WTC11 (cell line): ENCODE results near the gene CLRN3. TPM values are rescaled to one million over a fixed set of nuclear protein-coding genes. Genes with fewer than 3 reads are reported as not detected.

Experiments used
- ATAC-seq: fragments of 200-7000 bp; cut with Tn5 transposase; 2 replicates; pipeline ENCODE4 v1.10.0; 2021; ENCODE audit warnings: mild to moderate bottlenecking, moderate library complexity
- CTCF ChIA-PET: fragments of 300-600 bp; sonication (Branson Sonifier 250); formaldehyde crosslinking; loops from one replicate; lab custom pipeline; 2021; ENCODE audit warnings: antibody characterized with exemption; lab: Charles Lee
- POLR2A ChIA-PET: fragments of 350-600 bp; sonication (Branson Sonifier 250); formaldehyde crosslinking; loops from one replicate; lab custom pipeline; 2021; ENCODE audit warnings: antibody characterized with exemption; lab: Charles Lee
- DNase-seq: peaks from one replicate; pipeline ENCODE4 v3.0.0; 2021; ENCODE audit warnings: low spot score
- H3K27ac Mint-ChIP-seq: 2 replicates; pipeline ENCODE4 v1.8.0; 2021; ENCODE audit warnings: mixed read lengths
- H3K27me3 Mint-ChIP-seq: 2 replicates; pipeline ENCODE4 v1.8.0; 2021; ENCODE audit warnings: low read depth, mild to moderate bottlenecking, moderate library complexity, mixed read lengths
- H3K36me3 Mint-ChIP-seq: 2 replicates; pipeline ENCODE4 v1.8.0; 2021; ENCODE audit warnings: mixed read lengths
- H3K4me1 Mint-ChIP-seq: 2 replicates; pipeline ENCODE4 v1.8.0; 2022; ENCODE audit warnings: mixed read lengths
- H3K4me3 Mint-ChIP-seq: 2 replicates; pipeline ENCODE4 v1.8.0; 2021; ENCODE audit warnings: mild to moderate bottlenecking, moderate library complexity, mixed read lengths
- H3K9me3 Mint-ChIP-seq: 2 replicates; pipeline ENCODE4 v1.8.0; 2021; ENCODE audit warnings: mixed read lengths
- ATF1 ChIP-seq: sonication (generic); formaldehyde crosslinking; IDR thresholded peaks from 2 replicates; pipeline ENCODE4 v1.8.1; 2023; ENCODE audit warnings: mild to moderate bottlenecking, moderate library complexity, missing genetic modification reagents
- CBFB ChIP-seq: sonication (generic); formaldehyde crosslinking; IDR thresholded peaks from 2 replicates; pipeline ENCODE4 v1.8.1; 2022; ENCODE audit warnings: mild to moderate bottlenecking, low read depth, missing genetic modification reagents
- ESRRA ChIP-seq: sonication (generic); formaldehyde crosslinking; IDR thresholded peaks from 2 replicates; pipeline ENCODE4 v1.8.1; 2022; ENCODE audit warnings: mild to moderate bottlenecking, missing genetic modification reagents, borderline replicate concordance
- ETV6 ChIP-seq: sonication (generic); formaldehyde crosslinking; IDR thresholded peaks from 2 replicates; pipeline ENCODE4 v1.8.1; 2022; ENCODE audit warnings: mild to moderate bottlenecking, missing genetic modification reagents
- FOXJ3 ChIP-seq: sonication (generic); formaldehyde crosslinking; IDR thresholded peaks from 2 replicates; pipeline ENCODE4 v1.9.0; 2021; ENCODE audit warnings: missing genetic modification reagents, mild to moderate bottlenecking, borderline replicate concordance
- GTF2I ChIP-seq: fragments of 250-450 bp; sonication (Bioruptor Pico); conservative IDR thresholded peaks from 2 replicates; pipeline ENCODE4 v1.4.0; 2021; ENCODE audit warnings: mild to moderate bottlenecking
- MXD4 ChIP-seq: fragments of 250-450 bp; sonication (Bioruptor Pico); IDR thresholded peaks from 2 replicates; pipeline ENCODE4 v1.8.0; 2021; ENCODE audit warnings: mild to moderate bottlenecking, moderate library complexity, borderline replicate concordance
- NFE2L1 ChIP-seq: sonication (generic); formaldehyde crosslinking; IDR thresholded peaks from 2 replicates; pipeline ENCODE4 v1.8.1; 2023; ENCODE audit warnings: missing genetic modification reagents
- NR1H2 ChIP-seq: sonication (generic); formaldehyde crosslinking; IDR thresholded peaks from 2 replicates; pipeline ENCODE4 v1.9.0; 2021; ENCODE audit warnings: mild to moderate bottlenecking, moderate library complexity, missing genetic modification reagents
- TEAD4 ChIP-seq: sonication (generic); formaldehyde crosslinking; IDR thresholded peaks from 2 replicates; pipeline ENCODE4 v1.8.0; 2022; ENCODE audit warnings: mild to moderate bottlenecking, missing genetic modification reagents
- ZNF219 ChIP-seq: sonication (generic); formaldehyde crosslinking; IDR thresholded peaks from 2 replicates; pipeline ENCODE4 v1.8.0; 2023; ENCODE audit warnings: missing genetic modification reagents, mild to moderate bottlenecking, borderline replicate concordance
- ZNF232 ChIP-seq: sonication (generic); formaldehyde crosslinking; IDR thresholded peaks from 2 replicates; pipeline ENCODE4 v1.8.0; 2022; ENCODE audit warnings: mild to moderate bottlenecking, missing genetic modification reagents
- ZNF263 ChIP-seq: sonication (generic); formaldehyde crosslinking; IDR thresholded peaks from 2 replicates; pipeline ENCODE4 v1.8.1; 2022; ENCODE audit warnings: low read depth, mild to moderate bottlenecking, moderate library complexity, missing genetic modification reagents
- ZNF317 ChIP-seq: sonication (generic); formaldehyde crosslinking; IDR thresholded peaks from 2 replicates; pipeline ENCODE4 v1.8.1; 2023; ENCODE audit warnings: low read depth, mild to moderate bottlenecking, moderate library complexity, missing genetic modification reagents, borderline replicate concordance
- ZNF671 ChIP-seq: fragments of 250-450 bp; sonication (Bioruptor Pico); IDR thresholded peaks from 2 replicates; pipeline ENCODE4 v1.8.0; 2021; ENCODE audit warnings: mild to moderate bottlenecking
- total RNA-seq: library from RNA; stranded (reverse); gene quantifications from 3 replicates; pipeline ENCODE4 v1.2.3, GENCODE V29; 2021
- TF ChIP-seq, protein P1 (sequence below): sonication (generic); formaldehyde crosslinking; IDR thresholded peaks from 2 replicates; pipeline ENCODE4 v1.8.1; 2023; ENCODE audit warnings: mild to moderate bottlenecking, moderate library complexity, missing genetic modification reagents
- TF ChIP-seq, protein P2 (sequence below): sonication (generic); formaldehyde crosslinking; IDR thresholded peaks from 2 replicates; pipeline ENCODE4 v1.8.1; 2023; ENCODE audit warnings: mild to moderate bottlenecking, missing genetic modification reagents
- TF ChIP-seq, protein P3 (sequence below): sonication (generic); formaldehyde crosslinking; IDR thresholded peaks from 2 replicates; pipeline ENCODE4 v1.8.0; 2022; ENCODE audit warnings: mild to moderate bottlenecking, missing genetic modification reagents
- TF ChIP-seq, protein P4 (sequence below): sonication (generic); formaldehyde crosslinking; IDR thresholded peaks from 2 replicates; pipeline ENCODE4 v1.8.0; 2022; ENCODE audit warnings: missing genetic modification reagents
- TF ChIP-seq, protein P5 (sequence below): sonication (generic); formaldehyde crosslinking; IDR thresholded peaks from 2 replicates; pipeline ENCODE4 v1.8.1; 2022; ENCODE audit warnings: mild to moderate bottlenecking, missing genetic modification reagents, moderate library complexity, borderline replicate concordance

Gene CLRN3
- total RNA-seq, 1 experiment from 2014 or later = not detected

DNA sequence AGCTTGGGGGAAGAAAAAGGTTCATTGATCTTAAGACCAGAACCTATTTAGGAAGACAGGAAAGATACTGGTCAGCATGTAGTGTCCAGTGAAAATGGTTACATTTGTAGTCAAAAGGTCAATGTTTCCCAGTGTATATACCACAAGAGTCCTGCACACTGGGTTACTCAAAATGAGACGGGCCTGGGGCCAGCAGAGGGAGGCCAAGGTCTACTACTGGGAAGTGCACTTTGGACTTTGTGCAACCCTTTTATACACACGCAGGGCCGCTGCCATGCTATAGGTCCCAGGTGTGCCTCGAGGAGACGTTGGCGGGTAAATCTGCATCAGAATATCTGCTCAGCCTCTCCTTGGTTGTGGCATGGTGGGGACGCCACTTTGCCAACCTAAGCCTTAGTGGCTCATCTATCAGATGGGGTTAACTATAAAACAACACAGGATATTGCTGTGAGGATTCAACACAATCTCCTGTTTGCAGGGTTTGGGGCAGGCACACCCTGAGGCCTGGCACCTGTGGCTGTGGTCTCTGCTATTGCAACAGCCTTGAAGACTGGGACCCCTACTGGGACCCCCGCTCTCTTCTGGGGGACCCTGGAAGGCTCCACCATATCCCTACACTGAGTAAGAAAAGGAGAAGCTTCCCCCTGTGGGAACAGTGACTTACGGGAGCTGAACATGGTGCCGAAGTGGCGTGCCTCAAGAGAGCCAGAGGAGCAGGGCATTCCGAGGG, 19.7 kb downstream of the CLRN3 start:
- no peak for ATAC-seq
- TF ChIP-seq ESRRA (CRISPR knock-in tag) (no peak), ZNF232 (CRISPR knock-in tag) (no peak), TEAD4 (CRISPR knock-in tag) (no peak), ETV6 (no peak)
- TF ChIP-seq, protein P1, sequence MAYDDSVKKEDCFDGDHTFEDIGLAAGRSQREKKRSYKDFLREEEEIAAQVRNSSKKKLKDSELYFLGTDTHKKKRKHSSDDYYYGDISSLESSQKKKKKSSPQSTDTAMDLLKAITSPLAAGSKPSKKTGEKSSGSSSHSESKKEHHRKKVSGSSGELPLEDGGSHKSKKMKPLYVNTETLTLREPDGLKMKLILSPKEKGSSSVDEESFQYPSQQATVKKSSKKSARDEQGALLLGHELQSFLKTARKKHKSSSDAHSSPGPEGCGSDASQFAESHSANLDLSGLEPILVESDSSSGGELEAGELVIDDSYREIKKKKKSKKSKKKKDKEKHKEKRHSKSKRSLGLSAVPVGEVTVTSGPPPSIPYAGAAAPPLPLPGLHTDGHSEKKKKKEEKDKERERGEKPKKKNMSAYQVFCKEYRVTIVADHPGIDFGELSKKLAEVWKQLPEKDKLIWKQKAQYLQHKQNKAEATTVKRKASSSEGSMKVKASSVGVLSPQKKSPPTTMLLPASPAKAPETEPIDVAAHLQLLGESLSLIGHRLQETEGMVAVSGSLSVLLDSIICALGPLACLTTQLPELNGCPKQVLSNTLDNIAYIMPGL (CRISPR knock-in tag) = no peak
- CTCF ChIA-PET = interaction anchor here (1.2 to 1.4 kb wide), 2 partner anchors 138 to 196 kb away, joined by 4 to 9 read pairs; no protein-coding TSS in a partner anchor
- DNase-seq = no peak
- H3K36me3 Mint-ChIP-seq = peaks cover 17% of the 10 kb centered on the region
- no peaks in the 10 kb centered on the region for H3K27me3 Mint-ChIP-seq
- H3K4me3 Mint-ChIP-seq = no peak overlapping the region
- no peaks in the 10 kb centered on the region for H3K4me1 Mint-ChIP-seq
- peaks cover 25% of the 10 kb centered on the region for H3K9me3 Mint-ChIP-seq
- POLR2A ChIA-PET = no interaction called here
- H3K27ac Mint-ChIP-seq = no peak overlapping the region

DNA sequence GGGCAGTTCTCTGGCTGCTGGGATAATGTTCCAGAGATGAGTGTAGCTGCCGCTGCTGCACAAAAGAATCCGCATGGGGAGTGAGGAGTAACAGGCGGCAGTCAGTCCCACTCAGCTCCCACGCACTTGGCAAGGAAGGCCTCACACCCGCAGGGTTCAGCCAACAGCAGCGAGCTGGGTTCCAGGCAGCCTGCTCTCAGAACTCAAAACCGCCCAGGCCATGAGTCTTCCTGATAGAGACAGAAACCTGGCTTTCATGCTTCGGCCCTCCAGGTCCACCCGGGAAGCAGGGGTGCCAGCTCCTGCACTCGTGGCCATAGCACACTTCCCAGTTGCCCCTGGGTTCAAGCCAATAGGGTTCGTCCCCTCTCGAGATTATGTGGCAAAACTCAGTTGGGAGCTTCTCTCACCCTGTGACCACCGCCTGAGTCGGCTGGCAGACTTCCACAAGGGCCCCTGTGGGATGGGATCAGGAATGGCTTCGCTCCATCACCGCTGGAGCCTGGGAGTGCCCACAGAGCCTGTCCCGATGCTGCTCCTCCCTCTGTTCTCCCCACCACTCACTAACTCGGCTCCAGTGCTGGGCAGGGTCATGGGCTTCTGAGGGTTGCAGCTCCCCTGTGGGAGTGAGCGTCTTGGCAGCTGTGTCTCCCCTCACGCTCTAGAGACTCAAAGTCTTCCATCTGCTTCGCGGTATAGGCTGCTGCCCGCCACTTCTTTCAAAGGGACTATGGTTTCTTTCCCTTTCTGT, 20.6 kb downstream of the CLRN3 start:
- ATAC-seq (no peak), DNase-seq (no peak)
- H3K27me3 Mint-ChIP-seq = no peaks in the 10 kb centered on the region
- peaks cover 17% of the 10 kb centered on the region for H3K36me3 Mint-ChIP-seq
- no peak overlapping the region for H3K27ac Mint-ChIP-seq
- CTCF ChIA-PET = interaction anchor here (0.8 to 1.4 kb wide), 5 partner anchors 10 to 206 kb away, joined by 3 to 9 read pairs (median 3); no protein-coding TSS in a partner anchor
- H3K4me1 Mint-ChIP-seq = no peaks in the 10 kb centered on the region
- TF ChIP-seq, protein P2, sequence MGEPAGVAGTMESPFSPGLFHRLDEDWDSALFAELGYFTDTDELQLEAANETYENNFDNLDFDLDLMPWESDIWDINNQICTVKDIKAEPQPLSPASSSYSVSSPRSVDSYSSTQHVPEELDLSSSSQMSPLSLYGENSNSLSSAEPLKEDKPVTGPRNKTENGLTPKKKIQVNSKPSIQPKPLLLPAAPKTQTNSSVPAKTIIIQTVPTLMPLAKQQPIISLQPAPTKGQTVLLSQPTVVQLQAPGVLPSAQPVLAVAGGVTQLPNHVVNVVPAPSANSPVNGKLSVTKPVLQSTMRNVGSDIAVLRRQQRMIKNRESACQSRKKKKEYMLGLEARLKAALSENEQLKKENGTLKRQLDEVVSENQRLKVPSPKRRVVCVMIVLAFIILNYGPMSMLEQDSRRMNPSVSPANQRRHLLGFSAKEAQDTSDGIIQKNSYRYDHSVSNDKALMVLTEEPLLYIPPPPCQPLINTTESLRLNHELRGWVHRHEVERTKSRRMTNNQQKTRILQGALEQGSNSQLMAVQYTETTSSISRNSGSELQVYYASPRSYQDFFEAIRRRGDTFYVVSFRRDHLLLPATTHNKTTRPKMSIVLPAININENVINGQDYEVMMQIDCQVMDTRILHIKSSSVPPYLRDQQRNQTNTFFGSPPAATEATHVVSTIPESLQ (CRISPR knock-in tag) = no peak
- no peak for TF ChIP-seq ZNF317 (CRISPR knock-in tag)
- TF ChIP-seq CBFB (CRISPR knock-in tag) = no peak
- no peak for TF ChIP-seq ZNF219 (CRISPR knock-in tag)
- no peak for TF ChIP-seq GTF2I
- TF ChIP-seq MXD4 (CRISPR knock-in tag) = no peak
- TF ChIP-seq, protein P3, sequence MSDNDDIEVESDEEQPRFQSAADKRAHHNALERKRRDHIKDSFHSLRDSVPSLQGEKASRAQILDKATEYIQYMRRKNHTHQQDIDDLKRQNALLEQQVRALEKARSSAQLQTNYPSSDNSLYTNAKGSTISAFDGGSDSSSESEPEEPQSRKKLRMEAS (CRISPR knock-in tag) = no peak
- no peak for TF ChIP-seq ZNF671 (CRISPR knock-in tag)
- TF ChIP-seq NR1H2 (CRISPR knock-in tag) = no peak
- TF ChIP-seq, protein P4, sequence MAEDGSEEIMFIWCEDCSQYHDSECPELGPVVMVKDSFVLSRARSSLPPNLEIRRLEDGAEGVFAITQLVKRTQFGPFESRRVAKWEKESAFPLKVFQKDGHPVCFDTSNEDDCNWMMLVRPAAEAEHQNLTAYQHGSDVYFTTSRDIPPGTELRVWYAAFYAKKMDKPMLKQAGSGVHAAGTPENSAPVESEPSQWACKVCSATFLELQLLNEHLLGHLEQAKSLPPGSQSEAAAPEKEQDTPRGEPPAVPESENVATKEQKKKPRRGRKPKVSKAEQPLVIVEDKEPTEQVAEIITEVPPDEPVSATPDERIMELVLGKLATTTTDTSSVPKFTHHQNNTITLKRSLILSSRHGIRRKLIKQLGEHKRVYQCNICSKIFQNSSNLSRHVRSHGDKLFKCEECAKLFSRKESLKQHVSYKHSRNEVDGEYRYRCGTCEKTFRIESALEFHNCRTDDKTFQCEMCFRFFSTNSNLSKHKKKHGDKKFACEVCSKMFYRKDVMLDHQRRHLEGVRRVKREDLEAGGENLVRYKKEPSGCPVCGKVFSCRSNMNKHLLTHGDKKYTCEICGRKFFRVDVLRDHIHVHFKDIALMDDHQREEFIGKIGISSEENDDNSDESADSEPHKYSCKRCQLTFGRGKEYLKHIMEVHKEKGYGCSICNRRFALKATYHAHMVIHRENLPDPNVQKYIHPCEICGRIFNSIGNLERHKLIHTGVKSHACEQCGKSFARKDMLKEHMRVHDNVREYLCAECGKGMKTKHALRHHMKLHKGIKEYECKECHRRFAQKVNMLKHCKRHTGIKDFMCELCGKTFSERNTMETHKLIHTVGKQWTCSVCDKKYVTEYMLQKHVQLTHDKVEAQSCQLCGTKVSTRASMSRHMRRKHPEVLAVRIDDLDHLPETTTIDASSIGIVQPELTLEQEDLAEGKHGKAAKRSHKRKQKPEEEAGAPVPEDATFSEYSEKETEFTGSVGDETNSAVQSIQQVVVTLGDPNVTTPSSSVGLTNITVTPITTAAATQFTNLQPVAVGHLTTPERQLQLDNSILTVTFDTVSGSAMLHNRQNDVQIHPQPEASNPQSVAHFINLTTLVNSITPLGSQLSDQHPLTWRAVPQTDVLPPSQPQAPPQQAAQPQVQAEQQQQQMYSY (CRISPR knock-in tag) = no peak
- TF ChIP-seq FOXJ3 (CRISPR knock-in tag) = no peak
- TF ChIP-seq ZNF263 (CRISPR knock-in tag) = no peak
- TF ChIP-seq ATF1 (CRISPR knock-in tag) = no peak
- no peak for TF ChIP-seq NFE2L1
- TF ChIP-seq, protein P5, sequence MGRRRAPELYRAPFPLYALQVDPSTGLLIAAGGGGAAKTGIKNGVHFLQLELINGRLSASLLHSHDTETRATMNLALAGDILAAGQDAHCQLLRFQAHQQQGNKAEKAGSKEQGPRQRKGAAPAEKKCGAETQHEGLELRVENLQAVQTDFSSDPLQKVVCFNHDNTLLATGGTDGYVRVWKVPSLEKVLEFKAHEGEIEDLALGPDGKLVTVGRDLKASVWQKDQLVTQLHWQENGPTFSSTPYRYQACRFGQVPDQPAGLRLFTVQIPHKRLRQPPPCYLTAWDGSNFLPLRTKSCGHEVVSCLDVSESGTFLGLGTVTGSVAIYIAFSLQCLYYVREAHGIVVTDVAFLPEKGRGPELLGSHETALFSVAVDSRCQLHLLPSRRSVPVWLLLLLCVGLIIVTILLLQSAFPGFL (CRISPR knock-in tag) = no peak
- no peak for TF ChIP-seq ZNF232 (CRISPR knock-in tag)
- no peak for TF ChIP-seq ESRRA (CRISPR knock-in tag)
- POLR2A ChIA-PET = no interaction called here
- no peak overlapping the region for H3K4me3 Mint-ChIP-seq
- H3K9me3 Mint-ChIP-seq = peaks cover 25% of the 10 kb centered on the region
